Endothelial cell of umbilical vein (primary cell): ENCODE results near the gene DMRTB1. TPM values are rescaled to one million over a fixed set of nuclear protein-coding genes. Genes with fewer than 3 reads are reported as not detected.

Source experiments
- BruUV-seq: library from RNA; stranded (reverse); fragments of 400-500 nt; replicated peaks from 2 replicates; lab custom pipeline; 2021; lab: Mats Ljungman, UMichigan
- CTCF ChIA-PET: fragments of 300-600, 350-600 bp; sonication (Branson Sonifier 250); formaldehyde crosslinking; loops from one replicate; lab custom pipeline; 2021; ENCODE audit warnings: antibody characterized with exemption, inconsistent platforms; lab: Charles Lee
- POLR2A ChIA-PET: fragments of 300-600, 350-600 bp; sonication (Branson Sonifier 250); formaldehyde crosslinking; loops from one replicate; lab custom pipeline; 2021; ENCODE audit warnings: antibody characterized with exemption, inconsistent platforms; lab: Charles Lee
- DNase-seq: peaks from one replicate; pipeline ENCODE4 v3.0.0-alpha.2; 2011; ENCODE audit warnings: low read depth, low spot score
- FAIRE-seq: peaks from 2 replicates; lab custom pipeline; 2011; peaks lifted over from hg19 to GRCh38; lab: Jason Lieb, UNC
- H2AFZ ChIP-seq: 2 replicates; pipeline ENCODE4 v1.6.0; 2012; ENCODE audit warnings: low read depth, low read length, control low read depth, inconsistent platforms
- H3K27ac ChIP-seq: 2 replicates; pipeline ENCODE4 v1.5.1; 2011; ENCODE audit warnings: low read depth, mild to moderate bottlenecking, control low read depth, low read length, moderate library complexity; ENCODE audit not compliant: insufficient read depth
- H3K27me3 ChIP-seq, 2 experiments: 2 replicates each; pipeline versions ENCODE4 v1.6.0 to v1.6.1; 2011; ENCODE audit warnings: low read length in 2 of 2, mixed read lengths in 1 of 2; ENCODE audit not compliant: control insufficient read depth in 2 of 2, insufficient read depth in 2 of 2
- H3K36me3 ChIP-seq, 2 experiments: 2 replicates in 1 of 2; 3 replicates in 1 of 2; pipeline ENCODE4 v1.5.1; 2011; ENCODE audit warnings: low read length in 2 of 2, mild to moderate bottlenecking in 1 of 2, moderate library complexity in 1 of 2; ENCODE audit not compliant: control insufficient read depth in 2 of 2, insufficient read depth in 2 of 2; ENCODE audit errors: extremely low read depth in 1 of 2
- H3K4me1 ChIP-seq: 3 replicates; pipeline ENCODE4 v1.5.1; 2011; ENCODE audit warnings: mild to moderate bottlenecking, low read length; ENCODE audit not compliant: control insufficient read depth, insufficient read depth; ENCODE audit errors: extremely low read depth
- H3K4me2 ChIP-seq: 2 replicates; pipeline ENCODE4 v1.6.1; 2011; ENCODE audit warnings: low read length, control low read depth, mixed read lengths; ENCODE audit not compliant: insufficient read depth
- H3K4me3 ChIP-seq, 3 experiments: fragments of 200-600 bp in 1 of 3; sonication (generic), shearing (Covaris generic) in 1 of 3; replicated peaks in 1 of 3; 2 replicates each; pipeline ENCODE4 v1.5.1; 2011 to 2016; ENCODE audit warnings: control low read depth in 3 of 3, low read length in 3 of 3, mild to moderate bottlenecking in 2 of 3, inconsistent platforms in 1 of 3, low read depth in 1 of 3, moderate library complexity in 1 of 3; ENCODE audit not compliant: insufficient read depth in 1 of 3
- H3K79me2 ChIP-seq: 2 replicates; pipeline ENCODE4 v1.6.0; 2012; ENCODE audit warnings: low read length, inconsistent platforms; ENCODE audit not compliant: control insufficient read depth, insufficient read depth
- H3K9ac ChIP-seq: replicated peaks from 2 replicates; pipeline ENCODE3; 2011; ENCODE audit warnings: low read length, control low read depth; ENCODE audit not compliant: insufficient read depth; ENCODE audit errors: extremely low read depth
- H3K9me1 ChIP-seq: replicated peaks from 3 replicates; pipeline ENCODE4 v1.6.0; 2011; ENCODE audit warnings: mild to moderate bottlenecking, low read length; ENCODE audit not compliant: control insufficient read depth, insufficient read depth; ENCODE audit errors: extremely low read depth
- H3K9me3 ChIP-seq: replicated peaks from 2 replicates; pipeline ENCODE4 v1.5.1; 2012; ENCODE audit warnings: low read length, inconsistent platforms; ENCODE audit not compliant: control insufficient read depth, insufficient read depth
- H4K20me1 ChIP-seq: replicated peaks from 2 replicates; pipeline ENCODE3; 2011; ENCODE audit warnings: mild to moderate bottlenecking, low read length; ENCODE audit not compliant: control insufficient read depth, insufficient read depth; ENCODE audit errors: extremely low read depth
- CTCF ChIP-seq, 2 donors: IDR thresholded peaks; 1 replicate in 1 of 2; 2 replicates in 1 of 2; pipeline ENCODE4 v1.5.1; 2011; ENCODE audit warnings: low read length in 2 of 2, mild to moderate bottlenecking in 2 of 2, moderate library complexity in 2 of 2, control low read depth in 1 of 2, inconsistent platforms in 1 of 2, low read depth in 1 of 2; ENCODE audit not compliant: insufficient read depth in 1 of 2; ENCODE audit errors: extremely low read depth in 1 of 2
- EZH2 ChIP-seq: IDR thresholded peaks from 2 replicates; pipeline ENCODE4 v1.6.1; 2012; ENCODE audit warnings: borderline replicate concordance, low read depth, mild to moderate bottlenecking, moderate library complexity, low read length, inconsistent platforms; ENCODE audit not compliant: severe bottlenecking
- FOS ChIP-seq: IDR thresholded peaks from 2 replicates; pipeline ENCODE4 v1.6.1; 2011; ENCODE audit warnings: mild to moderate bottlenecking, low read length, moderate library complexity, borderline replicate concordance; ENCODE audit not compliant: insufficient read depth
- GATA2 ChIP-seq: IDR thresholded peaks from 2 replicates; pipeline ENCODE4 v1.7.0; 2011; ENCODE audit warnings: low read depth, mild to moderate bottlenecking, moderate library complexity, mixed read lengths, low read length; ENCODE audit not compliant: insufficient read length, insufficient read depth
- JUN ChIP-seq: IDR thresholded peaks from 2 replicates; pipeline ENCODE4 v1.6.1; 2011; ENCODE audit warnings: borderline replicate concordance, low read depth; ENCODE audit not compliant: insufficient read length, insufficient read depth
- MAX ChIP-seq: IDR thresholded peaks from 2 replicates; pipeline ENCODE4 v1.6.1; 2011; ENCODE audit not compliant: insufficient read depth, insufficient read length
- MYC ChIP-seq: IDR thresholded peaks from one replicate; pipeline ENCODE4 v1.6.1; 2011; ENCODE audit warnings: mild to moderate bottlenecking, low read depth, low read length
- POLR2A ChIP-seq: IDR thresholded peaks from 2 replicates; pipeline ENCODE4 v1.6.1; 2012; ENCODE audit warnings: low read depth, mild to moderate bottlenecking, control low read depth, low read length
- POLR2AphosphoS5 ChIP-seq: IDR thresholded peaks from 2 replicates; pipeline ENCODE4 v1.6.1; 2012; ENCODE audit warnings: low read depth, mild to moderate bottlenecking, control low read depth, low read length, moderate library complexity; ENCODE audit not compliant: insufficient read depth
- dilution Hi-C: fragments of 300-500 bp; cut with MboI; formaldehyde crosslinking; loops from one replicate; pipeline ENCODE4 v1.15.0; 2019; ENCODE audit warnings: low sequenced_read_pairs; ENCODE audit not compliant: extremely low pct_ligation_motif_present
- intact Hi-C: fragments of 100-400 bp; cut with micrococcal nuclease; formaldehyde crosslinking; loops from one replicate; pipeline ENCODE4 v1.10.0; 2022
- polyA plus RNA-seq, 4 experiments: library from polyadenylated mRNA; depleted of rRNA in 3 of 4; stranded (reverse) in 3 of 4; unstranded in 1 of 4; fragments of >200 nt; gene quantifications; 2 replicates each; pipeline versions ENCODE4 v1.2.1 to v1.2.3, GENCODE V29; 2011 to 2012; ENCODE audit warnings: missing spikeins in 1 of 4
- total RNA-seq: library from RNA; stranded (reverse); gene quantifications from 2 replicates; pipeline ENCODE4 v1.2.3, GENCODE V29; 2021

DMRTB1 gene
- total and polyA plus RNA-seq, 2 donors (not counting 3 experiments of a cell fraction or from before 2014, with no cell fraction given), result not detected

- ChIA-PET CTCF (interaction anchor here (1.0 to 1.1 kb wide), 2 partner anchors 9 to 13 kb away, joined by 3 read pairs; no protein-coding TSS in a partner anchor), POLR2A (no interaction called here)
- BruUV-seq, result no TSS peak
- Histone ChIP-seq H3K79me2 (no peaks in the 10 kb centered on the region), H3K27ac (no peak overlapping the region), H3K9me1 (no peaks in the 10 kb centered on the region), H3K27me3 (no peaks in the 10 kb centered on the region), H3K9ac (no peak overlapping the region), H3K36me3 (no peaks in the 10 kb centered on the region), H3K9me3 (no peaks in the 10 kb centered on the region), H3K4me2 (no peak overlapping the region), H2AFZ (no peak overlapping the region), H3K4me1 (no peaks in the 10 kb centered on the region), H3K4me3 (no peak overlapping the region), H4K20me1 (no peaks in the 10 kb centered on the region)
- dilution Hi-C loops (no loop called here), intact Hi-C loops (no loop called here)
- DNase-seq (no peak), FAIRE-seq (no peak)
- no peak for TF ChIP-seq GATA2
- no peak for TF ChIP-seq MAX
- no peak for TF ChIP-seq POLR2AphosphoS5
- TF ChIP-seq POLR2A, result no peak
- TF ChIP-seq JUN, result no peak
- no peak for TF ChIP-seq CTCF (IDR thresholded peaks at IDR 0.05; ENCODE audit: extremely low read depth in 1 of 2, insufficient read depth in 1 of 2, low read depth in 1 of 2, low read length in 2 of 2)
- no peak for TF ChIP-seq FOS
- TF ChIP-seq EZH2, result no peak
- no peak for TF ChIP-seq MYC
Measured at GRCh38 chr1:53498555-53499131, 39.4 kb downstream of the DMRTB1 start.
